K562 (cell line): ENCODE results near the gene PPIH. TPM values are rescaled to one million over a fixed set of nuclear protein-coding genes. Genes with fewer than 3 reads are reported as not detected.

Experiments
- E2F8 ChIP-seq: fragments of 450-650 bp; IDR thresholded peaks from 2 replicates; pipeline ENCODE4 v1.7.1; 2018; ENCODE audit warnings: mild to moderate bottlenecking, low read depth; ENCODE audit not compliant: partially characterized antibody
- ZNF384 ChIP-seq: IDR thresholded peaks from 2 replicates; pipeline ENCODE4 v1.6.1; 2012; ENCODE audit warnings: low read depth, low read length, improper control_type of control experiment
- polyA plus RNA-seq, 8 experiments: library from polyadenylated mRNA; depleted of rRNA in 4 of 8; stranded (reverse) in 5 of 8; unstranded in 3 of 8; fragments of >200 nt; fragmentation: Nextera tagmentation in 2 of 8; fragmentation: Illumina TruSeq in 1 of 8; extraction: Ambion mirVana in 2 of 8; extraction: Trizol in 1 of 8; gene quantifications; 2 replicates each; pipeline versions ENCODE4 v1.2.1 to v1.2.3, GENCODE V29; 2011 to 2014; ENCODE audit warnings: inconsistent platforms in 1 of 8, missing spikeins in 1 of 8
- total RNA-seq, 7 experiments: library from RNA; depleted of rRNA in 6 of 7; stranded (reverse); fragments of >200 nt in 6 of 7; fragmentation: Illumina TruSeq in 2 of 7; extraction: Trizol in 2 of 7; gene quantifications; 2 replicates each; pipeline versions ENCODE4 v1.2.1 to v1.2.3, GENCODE V29; 2011 to 2021; ENCODE audit warnings: low replicate concordance in 1 of 7
- TF ChIP-seq, protein P1 (sequence below), 2 experiments: fragments of 450-650 bp in 1 of 2; sonication (generic) in 1 of 2; formaldehyde crosslinking in 1 of 2; IDR thresholded peaks; 2 replicates each; pipeline versions ENCODE4 v1.7.1 to v1.9.0; 2016 to 2022; ENCODE audit warnings: inconsistent platforms in 1 of 2, mild to moderate bottlenecking in 1 of 2, missing genetic modification reagents in 1 of 2

Gene PPIH
- total and polyA plus RNA-seq, 9 of the 15 experiments (the other 6 are each of a cell fraction or from before 2014, with no cell fraction given) = 197 to 470 (median 277) TPM

DNA sequence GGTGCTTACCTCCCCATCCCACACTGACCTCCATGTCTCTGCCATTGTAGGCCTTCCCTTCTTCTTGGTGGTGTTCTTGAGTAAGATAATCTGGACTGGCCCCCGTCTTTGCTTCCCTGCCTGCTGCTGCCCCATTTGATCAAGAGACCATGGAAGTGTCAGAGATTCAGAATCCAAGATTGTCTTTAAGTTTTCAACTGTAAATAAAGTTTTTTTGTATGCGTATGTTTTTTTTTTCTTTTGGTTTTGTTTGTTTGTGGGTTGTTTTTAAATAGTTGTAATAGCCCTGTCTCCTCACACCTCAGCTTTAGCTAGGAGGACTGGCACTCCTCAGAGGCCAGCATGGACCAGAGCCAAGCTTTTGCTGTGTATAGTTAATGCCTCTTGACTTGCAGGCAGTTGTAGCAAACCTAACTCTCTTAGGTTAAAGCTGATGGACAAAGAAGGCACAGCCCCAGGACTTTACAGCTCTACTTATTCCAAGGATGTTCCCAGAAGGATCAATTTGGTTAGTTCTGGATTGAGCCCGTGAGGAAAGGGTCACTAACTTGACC lies 18.4 kb downstream of the PPIH start (continued):
- TF ChIP-seq, protein P1, sequence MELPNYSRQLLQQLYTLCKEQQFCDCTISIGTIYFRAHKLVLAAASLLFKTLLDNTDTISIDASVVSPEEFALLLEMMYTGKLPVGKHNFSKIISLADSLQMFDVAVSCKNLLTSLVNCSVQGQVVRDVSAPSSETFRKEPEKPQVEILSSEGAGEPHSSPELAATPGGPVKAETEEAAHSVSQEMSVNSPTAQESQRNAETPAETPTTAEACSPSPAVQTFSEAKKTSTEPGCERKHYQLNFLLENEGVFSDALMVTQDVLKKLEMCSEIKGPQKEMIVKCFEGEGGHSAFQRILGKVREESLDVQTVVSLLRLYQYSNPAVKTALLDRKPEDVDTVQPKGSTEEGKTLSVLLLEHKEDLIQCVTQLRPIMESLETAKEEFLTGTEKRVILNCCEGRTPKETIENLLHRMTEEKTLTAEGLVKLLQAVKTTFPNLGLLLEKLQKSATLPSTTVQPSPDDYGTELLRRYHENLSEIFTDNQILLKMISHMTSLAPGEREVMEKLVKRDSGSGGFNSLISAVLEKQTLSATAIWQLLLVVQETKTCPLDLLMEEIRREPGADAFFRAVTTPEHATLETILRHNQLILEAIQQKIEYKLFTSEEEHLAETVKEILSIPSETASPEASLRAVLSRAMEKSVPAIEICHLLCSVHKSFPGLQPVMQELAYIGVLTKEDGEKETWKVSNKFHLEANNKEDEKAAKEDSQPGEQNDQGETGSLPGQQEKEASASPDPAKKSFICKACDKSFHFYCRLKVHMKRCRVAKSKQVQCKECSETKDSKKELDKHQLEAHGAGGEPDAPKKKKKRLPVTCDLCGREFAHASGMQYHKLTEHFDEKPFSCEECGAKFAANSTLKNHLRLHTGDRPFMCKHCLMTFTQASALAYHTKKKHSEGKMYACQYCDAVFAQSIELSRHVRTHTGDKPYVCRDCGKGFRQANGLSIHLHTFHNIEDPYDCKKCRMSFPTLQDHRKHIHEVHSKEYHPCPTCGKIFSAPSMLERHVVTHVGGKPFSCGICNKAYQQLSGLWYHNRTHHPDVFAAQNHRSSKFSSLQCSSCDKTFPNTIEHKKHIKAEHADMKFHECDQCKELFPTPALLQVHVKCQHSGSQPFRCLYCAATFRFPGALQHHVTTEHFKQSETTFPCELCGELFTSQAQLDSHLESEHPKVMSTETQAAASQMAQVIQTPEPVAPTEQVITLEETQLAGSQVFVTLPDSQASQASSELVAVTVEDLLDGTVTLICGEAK (IDR thresholded peaks at IDR 0.05) = peak; percentile 91
- TF ChIP-seq, protein P1 (CRISPR knock-in tag; IDR thresholded peaks at IDR 0.05) = peak; percentile 72
- TF ChIP-seq E2F8 = no peak
- 0 out of 2 replicates have a peak, but pooled peaks have one; percentile 46 for TF ChIP-seq ZNF384
